Measurements from ENCODE around the gene RNF32. TPM values are rescaled to one million over a fixed set of nuclear protein-coding genes. Genes with fewer than 3 reads are reported as not detected.
"Not testable (repeated sequence)": the region's sequence is repeated elsewhere in the genome, so short reads cannot be mapped to it uniquely, and the experiment has no call there.

Gene RNF32
- total and polyA plus RNA-seq, 4 donors: 1.5 to 3.9 (median 3.1) TPM

DNA sequence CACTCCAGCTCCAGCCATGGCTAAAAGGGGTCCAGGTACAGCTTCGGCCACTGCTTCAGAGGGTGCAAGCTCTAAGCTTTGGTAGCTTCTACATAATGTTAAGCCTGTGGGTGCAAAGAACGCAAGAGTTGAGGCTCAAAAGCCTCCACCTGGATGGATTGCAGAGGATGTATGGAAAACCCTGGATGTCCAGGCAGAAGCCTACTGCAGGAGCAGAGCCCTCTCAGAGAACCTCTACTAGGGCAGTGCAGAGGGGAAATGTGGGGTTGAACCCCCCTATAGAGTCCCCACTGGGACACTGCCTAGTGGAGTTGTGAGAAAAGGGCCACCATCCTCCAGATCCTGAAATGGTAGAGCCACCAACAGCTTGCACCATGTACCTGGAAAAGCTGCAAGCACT, 10.7 kb upstream of the RNF32 start:
- ATAC-seq (ENCODE audit: insufficient read depth, low FRiP score) (no peak), DNase-seq (no peak)
- H3K4me3 ChIP-seq: no peak overlapping the region
- no peak overlapping the region for H3K27ac ChIP-seq (ENCODE audit: low read depth in 1 of 2, low read length in 1 of 2)
- H3K36me3 ChIP-seq (ENCODE audit: control insufficient read depth in 4 of 4, insufficient read depth in 4 of 4, low read length in 4 of 4): no peaks in the 10 kb centered on the region
- TF ChIP-seq, protein P1, sequence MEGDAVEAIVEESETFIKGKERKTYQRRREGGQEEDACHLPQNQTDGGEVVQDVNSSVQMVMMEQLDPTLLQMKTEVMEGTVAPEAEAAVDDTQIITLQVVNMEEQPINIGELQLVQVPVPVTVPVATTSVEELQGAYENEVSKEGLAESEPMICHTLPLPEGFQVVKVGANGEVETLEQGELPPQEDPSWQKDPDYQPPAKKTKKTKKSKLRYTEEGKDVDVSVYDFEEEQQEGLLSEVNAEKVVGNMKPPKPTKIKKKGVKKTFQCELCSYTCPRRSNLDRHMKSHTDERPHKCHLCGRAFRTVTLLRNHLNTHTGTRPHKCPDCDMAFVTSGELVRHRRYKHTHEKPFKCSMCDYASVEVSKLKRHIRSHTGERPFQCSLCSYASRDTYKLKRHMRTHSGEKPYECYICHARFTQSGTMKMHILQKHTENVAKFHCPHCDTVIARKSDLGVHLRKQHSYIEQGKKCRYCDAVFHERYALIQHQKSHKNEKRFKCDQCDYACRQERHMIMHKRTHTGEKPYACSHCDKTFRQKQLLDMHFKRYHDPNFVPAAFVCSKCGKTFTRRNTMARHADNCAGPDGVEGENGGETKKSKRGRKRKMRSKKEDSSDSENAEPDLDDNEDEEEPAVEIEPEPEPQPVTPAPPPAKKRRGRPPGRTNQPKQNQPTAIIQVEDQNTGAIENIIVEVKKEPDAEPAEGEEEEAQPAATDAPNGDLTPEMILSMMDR (IDR thresholded peaks at IDR 0.05; ENCODE audit: control extremely low read depth, extremely low read depth): no peak
- peaks cover 0 to 8% (median 4%) of the 10 kb centered on the region in 4 donors for H3K9me3 ChIP-seq (ENCODE audit: control insufficient read depth in 4 of 4, insufficient read depth in 3 of 4, low read length in 3 of 4)
- 95 to 97% methylated on average over 2 of the region's 2 CpGs for WGBS, 2 donors
- no peaks in the 10 kb centered on the region for H3K27me3 ChIP-seq (ENCODE audit: control insufficient read depth in 3 of 3, insufficient read depth in 3 of 3, low read length in 2 of 3)
- peaks cover 0 to 12% (median 4%) of the 10 kb centered on the region in 5 donors for H3K4me1 ChIP-seq (ENCODE audit: control insufficient read depth in 5 of 5, insufficient read depth in 5 of 5, low read length in 5 of 5)
- H3K9ac ChIP-seq (ENCODE audit: insufficient read depth in 1 of 2, low read length in 2 of 2): no peak overlapping the region

DNA sequence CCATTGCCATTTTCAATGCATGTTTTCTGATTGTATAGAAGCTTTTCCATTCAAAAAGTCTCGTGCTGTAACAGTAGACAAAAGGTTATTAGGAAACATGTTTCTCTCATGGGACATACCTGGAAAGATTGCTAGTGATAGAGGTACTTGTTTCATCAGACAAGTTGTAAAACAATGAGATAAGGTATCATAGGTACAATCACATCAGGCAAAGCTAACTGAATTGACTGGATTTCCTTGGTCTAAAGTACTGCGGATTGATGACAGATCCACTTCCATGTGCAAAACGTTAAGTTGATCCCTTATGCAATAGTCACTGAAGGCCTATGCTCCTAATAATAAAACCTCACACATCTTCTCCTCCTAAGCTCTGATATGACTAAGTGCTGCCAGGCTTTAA, 6.5 kb upstream of the RNF32 start:
- Histone ChIP-seq H3K36me3 (ENCODE audit: control insufficient read depth in 4 of 4, insufficient read depth in 4 of 4, low read length in 4 of 4) (no peaks in the 10 kb centered on the region), H3K9ac (ENCODE audit: insufficient read depth in 1 of 2, low read length in 2 of 2) (no peak overlapping the region), H3K27me3 (ENCODE audit: control insufficient read depth in 3 of 3, insufficient read depth in 3 of 3, low read length in 2 of 3) (no peaks in the 10 kb centered on the region), H3K9me3 (ENCODE audit: control insufficient read depth in 4 of 4, insufficient read depth in 3 of 4, low read length in 3 of 4) (peaks cover 0 to 4% (median 1%) of the 10 kb centered on the region in 4 donors), H3K4me3 (no peak overlapping the region), H3K4me1 (ENCODE audit: control insufficient read depth in 5 of 5, insufficient read depth in 5 of 5, low read length in 5 of 5) (no peaks in the 10 kb centered on the region), H3K27ac (ENCODE audit: low read depth in 1 of 2, low read length in 1 of 2) (no peak overlapping the region)
- no peak for DNase-seq
- no peak for ATAC-seq (ENCODE audit: insufficient read depth, low FRiP score)
- 81 to 87% methylated on average over 3 of the region's 3 CpGs for WGBS, 2 donors
- TF ChIP-seq, protein P1 (IDR thresholded peaks at IDR 0.05; ENCODE audit: control extremely low read depth, extremely low read depth): no peak

DNA sequence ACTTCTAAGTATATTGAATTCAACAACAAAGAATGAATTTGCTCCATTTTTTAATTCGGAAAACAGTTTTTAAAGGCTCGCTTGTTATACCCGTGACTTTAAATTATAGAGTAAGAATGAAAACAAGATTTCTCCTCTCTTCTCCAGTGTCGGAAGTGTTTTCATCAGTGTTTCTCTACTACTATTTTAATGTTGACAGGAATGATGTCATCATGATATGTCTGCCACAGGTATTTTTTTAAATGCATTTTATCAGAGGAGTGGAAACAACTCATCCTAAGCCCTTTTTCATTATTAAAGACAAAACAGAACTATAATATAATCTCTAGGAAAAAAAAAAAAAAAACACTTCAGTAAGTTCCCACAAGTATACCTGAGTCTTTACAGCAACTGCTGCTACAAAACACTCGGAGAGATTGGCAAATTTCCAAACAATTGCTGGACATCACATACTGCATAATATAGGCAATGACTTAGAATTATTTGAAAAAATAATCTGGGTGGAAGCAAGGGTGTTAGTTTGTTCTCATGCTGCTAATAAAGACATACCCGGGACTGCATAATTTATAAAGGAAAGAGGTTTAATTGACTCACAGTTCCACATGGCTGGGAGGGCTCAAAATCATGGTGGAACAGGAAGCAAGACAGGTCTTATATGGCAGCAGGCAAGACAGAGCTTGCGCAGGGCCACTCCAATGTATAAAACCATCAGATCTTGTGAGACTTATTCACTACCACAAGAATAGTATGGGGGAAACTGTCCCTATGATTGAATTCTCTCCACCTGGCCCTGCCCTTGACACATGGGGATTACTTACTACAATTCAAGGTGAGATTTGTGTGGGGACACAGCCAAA, 4.8 kb upstream of the RNF32 start:
- peaks cover 0 to 7% (median 0%) of the 10 kb centered on the region in 5 donors for H3K4me1 ChIP-seq (ENCODE audit: control insufficient read depth in 5 of 5, insufficient read depth in 5 of 5, low read length in 5 of 5)
- no peak overlapping the region for H3K4me3 ChIP-seq
- ATAC-seq (ENCODE audit: insufficient read depth, low FRiP score): no peak
- 88 to 92% methylated on average over 7 of the region's 7 CpGs for WGBS, 2 donors
- H3K27ac ChIP-seq (ENCODE audit: low read depth in 1 of 2, low read length in 1 of 2): no peak overlapping the region
- H3K9me3 ChIP-seq (ENCODE audit: control insufficient read depth in 4 of 4, insufficient read depth in 3 of 4, low read length in 3 of 4): peaks cover 0 to 2% (median 0%) of the 10 kb centered on the region in 4 donors
- H3K9ac ChIP-seq (ENCODE audit: insufficient read depth in 1 of 2, low read length in 2 of 2): no peak overlapping the region
- DNase-seq: no peak
- TF ChIP-seq, protein P1 (IDR thresholded peaks at IDR 0.05; ENCODE audit: control extremely low read depth, extremely low read depth): no peak
- no peaks in the 10 kb centered on the region for H3K27me3 ChIP-seq (ENCODE audit: control insufficient read depth in 3 of 3, insufficient read depth in 3 of 3, low read length in 2 of 3)
- no peaks in the 10 kb centered on the region for H3K36me3 ChIP-seq (ENCODE audit: control insufficient read depth in 4 of 4, insufficient read depth in 4 of 4, low read length in 4 of 4)

DNA sequence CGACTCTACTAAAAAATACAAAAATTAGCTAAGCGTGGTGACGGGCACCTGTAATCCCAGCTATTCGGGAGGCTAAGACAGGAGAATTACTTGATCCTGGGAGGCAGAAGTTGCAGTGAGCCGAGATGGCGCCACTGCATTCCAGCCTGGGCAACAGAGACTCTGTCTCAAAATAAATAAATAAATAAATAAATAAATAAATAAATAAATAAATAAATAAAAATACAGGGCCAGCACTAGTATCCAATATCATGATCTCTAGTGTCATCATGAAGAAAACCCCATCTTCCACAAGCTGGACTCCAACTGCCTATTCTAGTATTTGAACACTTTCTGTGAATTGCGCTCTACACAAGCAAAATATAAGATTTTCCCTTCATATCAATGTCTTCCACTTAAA, 3.5 kb upstream of the RNF32 start:
- peaks cover 0 to 15% (median 0%) of the 10 kb centered on the region in 5 donors for H3K4me1 ChIP-seq (ENCODE audit: control insufficient read depth in 5 of 5, insufficient read depth in 5 of 5, low read length in 5 of 5)
- ATAC-seq (ENCODE audit: insufficient read depth, low FRiP score); H3K36me3 ChIP-seq (ENCODE audit: control insufficient read depth in 4 of 4, insufficient read depth in 4 of 4, low read length in 4 of 4); DNase-seq; H3K9me3 ChIP-seq (ENCODE audit: control insufficient read depth in 4 of 4, insufficient read depth in 3 of 4, low read length in 3 of 4); H3K27me3 ChIP-seq (ENCODE audit: control insufficient read depth in 3 of 3, insufficient read depth in 3 of 3, low read length in 2 of 3); H3K9ac ChIP-seq (ENCODE audit: insufficient read depth in 1 of 2, low read length in 2 of 2); H3K4me3 ChIP-seq; H3K27ac ChIP-seq (ENCODE audit: low read depth in 1 of 2, low read length in 1 of 2): not testable (repeated sequence)
- 98% methylated on average over 7 of the region's 7 CpGs for WGBS, 2 donors
